IMR-90 (cell line): ENCODE measurements around the gene NLRP3. TPM values are rescaled to one million over a fixed set of nuclear protein-coding genes. Genes with fewer than 3 reads are reported as not detected.

Source experiments
- ATAC-seq: fragments of 200-7000 bp; cut with Tn5 transposase; 2 replicates; pipeline ENCODE4 v1.9.1; 2020; ENCODE audit warnings: low read depth, mild to moderate bottlenecking, moderate library complexity
- BruUV-seq: library from RNA; stranded (reverse); fragments of 400-500 nt; replicated peaks from 2 replicates; lab custom pipeline; 2021; lab: Mats Ljungman, UMichigan
- CTCF ChIA-PET: fragments of 300-600 bp; formaldehyde crosslinking; extraction: SDS; loops from one replicate; lab custom pipeline; 2021; ENCODE audit warnings: antibody characterized with exemption; lab: Yijun Ruan, JAX
- POLR2A ChIA-PET: fragments of 300-600 bp; sonication (Branson Sonifier 250); formaldehyde crosslinking; loops from one replicate; lab custom pipeline; 2022; ENCODE audit warnings: antibody characterized with exemption; ENCODE audit not compliant: unreplicated experiment; lab: Charles Lee
- DNase-seq: peaks from one replicate; pipeline ENCODE4 v3.0.0; 2013
- H2AFZ ChIP-seq: replicated peaks from 2 replicates; pipeline ENCODE3; 2013; ENCODE audit warnings: low read length, mild to moderate bottlenecking; ENCODE audit not compliant: poor library complexity
- H2AK5ac ChIP-seq: 2 replicates; pipeline ENCODE4 v1.6.1; 2013; ENCODE audit warnings: low read depth, low read length, inconsistent platforms
- H2AK9ac ChIP-seq: replicated peaks from 2 replicates; pipeline ENCODE3; 2013; ENCODE audit warnings: mild to moderate bottlenecking, low read depth, low read length, moderate library complexity; ENCODE audit not compliant: poor library complexity
- H2BK120ac ChIP-seq: 2 replicates; pipeline ENCODE4 v1.6.1; 2013; ENCODE audit warnings: low read depth, low read length, inconsistent platforms
- H2BK15ac ChIP-seq: 3 replicates; pipeline ENCODE4 v1.6.1; 2013; ENCODE audit warnings: low read depth, low read length, inconsistent platforms
- H2BK20ac ChIP-seq: 2 replicates; pipeline ENCODE4 v1.6.1; 2013; ENCODE audit warnings: low read depth, mild to moderate bottlenecking, inconsistent platforms, low read length, moderate library complexity
- H2BK5ac ChIP-seq: 2 replicates; pipeline ENCODE4 v1.6.1; 2013; ENCODE audit warnings: mild to moderate bottlenecking, low read depth, low read length, inconsistent platforms; ENCODE audit not compliant: poor library complexity, severe bottlenecking
- H3K14ac ChIP-seq: replicated peaks from 2 replicates; pipeline ENCODE4 v1.6.1; 2013; ENCODE audit warnings: low read depth, low read length, inconsistent platforms
- H3K18ac ChIP-seq: 2 replicates; pipeline ENCODE4 v1.6.1; 2013; ENCODE audit warnings: low read depth, low read length, control low read depth
- H3K23ac ChIP-seq: 2 replicates; pipeline ENCODE4 v1.6.1; 2013; ENCODE audit warnings: low read depth, low read length, inconsistent platforms
- H3K27ac ChIP-seq: 2 replicates; pipeline ENCODE4 v1.5.1; 2013; ENCODE audit warnings: mild to moderate bottlenecking, control low read depth, low read length; ENCODE audit not compliant: insufficient read depth
- H3K27me3 ChIP-seq: 2 replicates; pipeline ENCODE4 v1.6.1; 2013; ENCODE audit warnings: low read length; ENCODE audit not compliant: control insufficient read depth, insufficient read depth
- H3K36me3 ChIP-seq: 2 replicates; pipeline ENCODE4 v1.6.1; 2013; ENCODE audit warnings: low read length, mixed read lengths; ENCODE audit not compliant: control insufficient read depth, insufficient read depth
- H3K4ac ChIP-seq: 2 replicates; pipeline ENCODE4 v1.6.1; 2013; ENCODE audit warnings: low read depth, low read length, inconsistent platforms
- H3K4me1 ChIP-seq: 2 replicates; pipeline ENCODE4 v1.6.1; 2013; ENCODE audit warnings: low read length, mixed read lengths; ENCODE audit not compliant: control insufficient read depth, insufficient read depth
- H3K4me2 ChIP-seq: 2 replicates; pipeline ENCODE4 v1.6.1; 2013; ENCODE audit warnings: low read depth, mild to moderate bottlenecking, control low read depth, low read length, moderate library complexity
- H3K4me3 ChIP-seq: 2 replicates; pipeline ENCODE4 v1.5.1; 2013; ENCODE audit warnings: low read depth, mild to moderate bottlenecking, control low read depth, low read length, moderate library complexity; ENCODE audit not compliant: insufficient read depth
- H3K56ac ChIP-seq: 2 replicates; pipeline ENCODE4 v1.6.1; 2013; ENCODE audit warnings: low read length, inconsistent platforms; ENCODE audit not compliant: insufficient read depth; ENCODE audit errors: extremely low read depth
- H3K79me1 ChIP-seq, 2 experiments: 2 replicates each; pipeline ENCODE4 v1.6.1; 2013; ENCODE audit warnings: low read length in 2 of 2, inconsistent platforms in 1 of 2, low read depth in 1 of 2
- H3K9ac ChIP-seq: 2 replicates; pipeline ENCODE4 v1.6.1; 2013; ENCODE audit warnings: low read depth, low read length, control low read depth
- H3K9me1 ChIP-seq: 2 replicates; pipeline ENCODE4 v1.6.1; 2013; ENCODE audit warnings: low read length, inconsistent platforms; ENCODE audit not compliant: insufficient read depth
- H3K9me3 ChIP-seq: 2 replicates; pipeline ENCODE4 v1.6.1; 2013; ENCODE audit warnings: low read length; ENCODE audit not compliant: control insufficient read depth, insufficient read depth
- H4K20me1 ChIP-seq: 2 replicates; pipeline ENCODE4 v1.6.1; 2013; ENCODE audit warnings: low read length, inconsistent platforms; ENCODE audit not compliant: insufficient read depth
- H4K5ac ChIP-seq: 2 replicates; pipeline ENCODE4 v1.6.1; 2013; ENCODE audit warnings: mild to moderate bottlenecking, low read depth, low read length, control low read depth
- H4K8ac ChIP-seq, 2 experiments: 2 replicates each; pipeline ENCODE4 v1.6.1; 2013; ENCODE audit warnings: low read depth in 2 of 2, low read length in 2 of 2, control low read depth in 1 of 2, inconsistent platforms in 1 of 2
- H4K91ac ChIP-seq: 2 replicates; pipeline ENCODE4 v1.6.1; 2013; ENCODE audit warnings: low read depth, low read length, inconsistent platforms; ENCODE audit not compliant: insufficient read depth
- BHLHE40 ChIP-seq: fragments of 150-350 bp; IDR thresholded peaks from 2 replicates; pipeline ENCODE4 v1.6.1; 2016; ENCODE audit warnings: mild to moderate bottlenecking, low read depth, low read length
- CEBPB ChIP-seq: IDR thresholded peaks from 2 replicates; pipeline ENCODE4 v1.6.1; 2012; ENCODE audit warnings: low read depth, low read length, improper control_type of control experiment
- CHD1 ChIP-seq: IDR thresholded peaks from 2 replicates; pipeline ENCODE4 v1.6.1; 2012; ENCODE audit warnings: low read depth, low read length, improper control_type of control experiment
- CTCF ChIP-seq: conservative IDR thresholded peaks from 2 replicates; pipeline ENCODE4 v1.5.1; 2012; ENCODE audit warnings: mild to moderate bottlenecking, low read depth, low read length, improper control_type of control experiment
- ELK1 ChIP-seq: fragments of 150-350 bp; IDR thresholded peaks from 2 replicates; pipeline ENCODE4 v1.6.1; 2016; ENCODE audit warnings: low read depth, mild to moderate bottlenecking, low read length, moderate library complexity, borderline replicate concordance
- FOS ChIP-seq: fragments of 150-350 bp; IDR thresholded peaks from 2 replicates; pipeline ENCODE4 v1.6.1; 2016; ENCODE audit warnings: low read depth, low read length
- MAFK ChIP-seq: IDR thresholded peaks from 2 replicates; pipeline ENCODE4 v1.6.1; 2012; ENCODE audit warnings: low read depth, low read length, improper control_type of control experiment
- MAZ ChIP-seq: IDR thresholded peaks from 2 replicates; pipeline ENCODE4 v1.6.1; 2012; ENCODE audit warnings: low read depth, mild to moderate bottlenecking, low read length, improper control_type of control experiment, moderate library complexity, borderline replicate concordance
- MXI1 ChIP-seq: IDR thresholded peaks from 2 replicates; pipeline ENCODE4 v1.6.1; 2012; ENCODE audit warnings: low read depth, mild to moderate bottlenecking, low read length, moderate library complexity, borderline replicate concordance
- NFE2L2 ChIP-seq: fragments of 150-350 bp; IDR thresholded peaks from 2 replicates; pipeline ENCODE4 v1.6.1; 2016; ENCODE audit warnings: low read depth, mild to moderate bottlenecking, low read length
- POLR2A ChIP-seq: IDR thresholded peaks from 2 replicates; pipeline ENCODE4 v1.6.1; 2012; ENCODE audit warnings: mild to moderate bottlenecking, low read depth, low read length
- RCOR1 ChIP-seq: IDR thresholded peaks from 2 replicates; pipeline ENCODE4 v1.6.1; 2012; ENCODE audit warnings: mild to moderate bottlenecking, low read length, improper control_type of control experiment; ENCODE audit not compliant: insufficient replicate concordance
- RFX5 ChIP-seq: IDR thresholded peaks from 2 replicates; pipeline ENCODE4 v1.8.0; 2012; ENCODE audit warnings: low read depth, mild to moderate bottlenecking, low read length, moderate library complexity
- SMC3 ChIP-seq: fragments of 150-350 bp; IDR thresholded peaks from 2 replicates; pipeline ENCODE4 v1.6.1; 2016; ENCODE audit warnings: low read depth, mild to moderate bottlenecking, antibody characterized with exemption, low read length, moderate library complexity
- USF2 ChIP-seq: fragments of 150-350 bp; IDR thresholded peaks from 2 replicates; pipeline ENCODE4 v1.6.1; 2017; ENCODE audit warnings: mild to moderate bottlenecking, antibody characterized with exemption, low read length, low read depth
- WGBS, 2 experiments: methylation state at CpG; one replicate each; pipeline versions ENCODE4 v1.1.5 to v1.1.7; 2013; ENCODE audit warnings: missing lambda C conversion rate in 2 of 2; ENCODE audit not compliant: insufficient read length in 1 of 2; ENCODE audit errors: extremely low coverage in 2 of 2; 5-methylcytosine and 5-hydroxymethylcytosine counted together
- dilution Hi-C: fragments of 300-500 bp; cut with HindIII; formaldehyde crosslinking; loops from one replicate; pipeline ENCODE4 v1.14.3; 2018; ENCODE audit warnings: low sequenced_read_pairs; ENCODE audit not compliant: unreplicated experiment
- in situ Hi-C: fragments of 300-500 bp; cut with MboI; formaldehyde crosslinking; loops from 3 replicates; pipeline ENCODE4 v1.14.3; 2019; ENCODE audit warnings: low sequenced_read_pairs, inconsistent platforms, mixed read lengths
- intact Hi-C: fragments of 100-400 bp; cut with micrococcal nuclease; formaldehyde crosslinking; loops from 2 replicates; pipeline ENCODE4 v1.10.0; 2022
- polyA plus RNA-seq, 3 experiments: library from polyadenylated mRNA; depleted of rRNA; stranded (reverse); fragments of >200 nt; gene quantifications; 2 replicates each; pipeline ENCODE4 v1.2.3, GENCODE V29; 2012; ENCODE audit warnings: low replicate concordance in 1 of 3
- total RNA-seq: library from RNA; depleted of rRNA; stranded (reverse); fragments of >200 nt; gene quantifications from 2 replicates; pipeline ENCODE4 v1.2.3, GENCODE V29; 2012

NLRP3 gene
- total and polyA plus RNA-seq, 2 of the 4 experiments (the other 2 are of a cell fraction): 0.18 TPM; not detected in 1

GRCh38 chr1:247376659-247377058 lies 39.3 kb upstream of the NLRP3 start:
- Histone ChIP-seq H3K9ac (no peak overlapping the region), H3K18ac (no peak overlapping the region), H3K36me3 (no peaks in the 10 kb centered on the region), H3K27me3 (no peaks in the 10 kb centered on the region), H3K9me3 (0 out of 2 replicates have a peak, but pooled peaks cover 2% of the 10 kb centered on the region), H2BK120ac (no peak overlapping the region), H4K91ac (no peak overlapping the region), H2BK15ac (no peak overlapping the region), H2AK9ac (no peak overlapping the region), H3K56ac (no peak overlapping the region), H3K27ac (no peak overlapping the region), H2AFZ (no peak overlapping the region), H3K14ac (no peak overlapping the region), H4K8ac (no peak overlapping the region), H3K4me3 (no peak overlapping the region), H4K5ac (no peak overlapping the region), H3K4me2 (no peak overlapping the region), H2AK5ac (no peak overlapping the region), H3K4me1 (no peaks in the 10 kb centered on the region), H3K4ac (no peak overlapping the region), H4K20me1 (no peaks in the 10 kb centered on the region), H3K79me1 (no peaks in the 10 kb centered on the region), H2BK5ac (no peak overlapping the region), H3K23ac (no peak overlapping the region), H2BK20ac (no peak overlapping the region), H3K9me1 (no peaks in the 10 kb centered on the region)
- BruUV-seq: no TSS peak
- POLR2A ChIA-PET: no interaction called here
- 14% methylated on average over 2 of the region's 7 CpGs; no CpG with 5 or more reads in 1 of the 2 experiments for WGBS, 2 experiments
- dilution Hi-C loops (no loop called here), intact Hi-C loops (no loop called here), in situ Hi-C loops (no loop called here)
- DNase-seq: no peak
- TF ChIP-seq RCOR1 (no peak), SMC3 (no peak), ELK1 (no peak), NFE2L2 (no peak), USF2 (no peak), MAZ (no peak), FOS (no peak), CHD1 (no peak), CEBPB (no peak), POLR2A (no peak), MAFK (no peak), CTCF (no peak), RFX5 (no peak), BHLHE40 (no peak), MXI1 (no peak)
- CTCF ChIA-PET: no interaction called here
- no peak for ATAC-seq
